ENCODE results near the gene DISP2. TPM values are rescaled to one million over a fixed set of nuclear protein-coding genes. Genes with fewer than 3 reads are reported as not detected.
A peak's percentile ranks its signal among the peaks of the same experiment; 100 is the strongest.

DISP2 gene
- total RNA-seq, 2 donors from 2014 or later = 0.04 to 0.40 TPM

GRCh38 chr15:40355976-40356585 lies 1.9 kb upstream of the DISP2 start:
- peaks cover 14% of the 10 kb centered on the region for H3K4me1 Mint-ChIP-seq
- 84% methylated on average over 4 of the region's 5 CpGs; no CpG with 5 or more reads in 1 of the 2 experiments for WGBS, 2 experiments (ENCODE audit: insufficient coverage in 1 of 2, insufficient read length in 1 of 2)

GRCh38 chr15:40357246-40357645 lies 773 bp upstream of the DISP2 start:
- no peaks in the 10 kb centered on the region for H3K36me3 ChIP-seq (ENCODE audit: control insufficient read depth, insufficient read depth, low read length)
- Mint-ChIP-seq H3K27ac (no peak overlapping the region), H3K9me3 (no peaks in the 10 kb centered on the region), H3K27me3 (ENCODE audit: insufficient read depth) (peaks cover 52% of the 10 kb centered on the region), H3K4me3 (peak overlapping the region; percentile 61), H3K36me3 (ENCODE audit: low read depth) (no peaks in the 10 kb centered on the region), H3K4me1 (peaks cover 14% of the 10 kb centered on the region)
- H3K9ac ChIP-seq (ENCODE audit: extremely low read depth, low read length, poor library complexity, severe bottlenecking) = no peak overlapping the region
- H3K4me3 ChIP-seq (ENCODE audit: low read length) = peak overlapping the region; percentile 79
- H3K27me3 ChIP-seq (ENCODE audit: control insufficient read depth, insufficient read depth, low read length, poor library complexity, severe bottlenecking) = peaks cover 50% of the 10 kb centered on the region
- TF ChIP-seq CTCF (conservative IDR thresholded peaks at IDR 0.05) = no peak
- WGBS, 2 experiments (ENCODE audit: insufficient coverage in 1 of 2, insufficient read length in 1 of 2) = no CpG with 5 or more reads among the region's 1 CpG
- DNase-seq = no peak
- H3K27ac ChIP-seq (ENCODE audit: low read depth, low read length) = no peak overlapping the region
- H3K4me1 ChIP-seq (ENCODE audit: control insufficient read depth, insufficient read depth, low read length) = no peaks in the 10 kb centered on the region
- no peaks in the 10 kb centered on the region for H3K9me3 ChIP-seq (ENCODE audit: control insufficient read depth, low read length)

More at GRCh38 chr15:40355976-40356585, 1.9 kb upstream of the DISP2 start:
- Mint-ChIP-seq H3K27ac (no peak overlapping the region), H3K9me3 (no peaks in the 10 kb centered on the region), H3K4me3 (no peak overlapping the region), H3K36me3 (ENCODE audit: low read depth) (no peaks in the 10 kb centered on the region), H3K27me3 (ENCODE audit: insufficient read depth) (peaks cover 41% of the 10 kb centered on the region)
- no peak overlapping the region for H3K27ac ChIP-seq (ENCODE audit: low read depth, low read length)
- H3K9ac ChIP-seq (ENCODE audit: extremely low read depth, low read length, poor library complexity, severe bottlenecking) = no peak overlapping the region
- no peaks in the 10 kb centered on the region for H3K9me3 ChIP-seq (ENCODE audit: control insufficient read depth, low read length)
- H3K27me3 ChIP-seq (ENCODE audit: control insufficient read depth, insufficient read depth, low read length, poor library complexity, severe bottlenecking) = peaks cover 38% of the 10 kb centered on the region
- H3K36me3 ChIP-seq (ENCODE audit: control insufficient read depth, insufficient read depth, low read length) = no peaks in the 10 kb centered on the region
- no peak overlapping the region for H3K4me3 ChIP-seq (ENCODE audit: low read length)
- no peaks in the 10 kb centered on the region for H3K4me1 ChIP-seq (ENCODE audit: control insufficient read depth, insufficient read depth, low read length)
- DNase-seq = no peak
- TF ChIP-seq CTCF (conservative IDR thresholded peaks at IDR 0.05) = no peak

GRCh38 chr15:40358471-40359353 lies 693 bp downstream of the DISP2 start:
- H3K27ac ChIP-seq (ENCODE audit: low read depth, low read length) = no peak overlapping the region
- no peaks in the 10 kb centered on the region for H3K36me3 ChIP-seq (ENCODE audit: control insufficient read depth, insufficient read depth, low read length)
- H3K36me3 Mint-ChIP-seq (ENCODE audit: low read depth) = no peaks in the 10 kb centered on the region
- H3K4me1 ChIP-seq (ENCODE audit: control insufficient read depth, insufficient read depth, low read length) = no peaks in the 10 kb centered on the region
- WGBS, 2 experiments (ENCODE audit: insufficient coverage in 1 of 2, insufficient read length in 1 of 2) = 14 to 22% methylated on average over 16 to 31 of the region's 31 CpGs
- peaks cover 56% of the 10 kb centered on the region for H3K27me3 Mint-ChIP-seq (ENCODE audit: insufficient read depth)
- no peak for DNase-seq
- H3K9me3 ChIP-seq (ENCODE audit: control insufficient read depth, low read length) = no peaks in the 10 kb centered on the region
- no peak overlapping the region for H3K9ac ChIP-seq (ENCODE audit: extremely low read depth, low read length, poor library complexity, severe bottlenecking)
- no peaks in the 10 kb centered on the region for H3K9me3 Mint-ChIP-seq
- no peak overlapping the region for H3K27ac Mint-ChIP-seq
- TF ChIP-seq CTCF (conservative IDR thresholded peaks at IDR 0.05) = peak; percentile 1
- peak overlapping the region; percentile 61 for H3K4me3 Mint-ChIP-seq
- H3K4me1 Mint-ChIP-seq = peaks cover 11% of the 10 kb centered on the region
- peak overlapping the region; percentile 73 for H3K4me3 ChIP-seq (ENCODE audit: low read length)
- H3K27me3 ChIP-seq (ENCODE audit: control insufficient read depth, insufficient read depth, low read length, poor library complexity, severe bottlenecking) = peaks cover 53% of the 10 kb centered on the region

Data from endodermal cell (in vitro differentiated cells).